ENCODE results near the gene TRIM50. TPM values are rescaled to one million over a fixed set of nuclear protein-coding genes. Genes with fewer than 3 reads are reported as not detected.

The TRIM50 gene
- total and polyA plus RNA-seq, 2 experiments from 2014 or later, result 0.10 TPM; not detected in 1

- Histone ChIP-seq H3K4me1 (ENCODE audit: insufficient read depth) (no peaks in the 10 kb centered on the region), H3K27ac (ENCODE audit: low read depth) (no peak overlapping the region), H4K20me1 (replicated peaks; ENCODE audit: insufficient read depth) (no peaks in the 10 kb centered on the region), H2AFZ (no peak overlapping the region), H3F3A (replicated peaks; ENCODE audit: low read depth) (no peaks in the 10 kb centered on the region), H3K9me2 (ENCODE audit: insufficient read depth) (no peaks in the 10 kb centered on the region), H3K27me3 (ENCODE audit: insufficient read depth) (no peaks in the 10 kb centered on the region), H3K4me3 (no peak overlapping the region), H3K4me2 (no peak overlapping the region), H3K79me2 (replicated peaks; ENCODE audit: insufficient read depth) (no peaks in the 10 kb centered on the region), H3K36me3 (ENCODE audit: insufficient read depth) (no peaks in the 10 kb centered on the region)
- Mint-ChIP-seq H3K9me3 (no peaks in the 10 kb centered on the region), H3K27me3 (ENCODE audit: insufficient read depth, low read depth, poor library complexity) (peaks cover 15% of the 10 kb centered on the region), H3K4me1 (peaks cover 2% of the 10 kb centered on the region; the same call in 1 of the 3 replicates), H3K4me3 (no peak overlapping the region), H3K27ac (no peak overlapping the region), H3K36me3 (ENCODE audit: low read depth) (no peaks in the 10 kb centered on the region)
- no peak for DNase-seq (ENCODE audit: low spot score)
- TF ChIP-seq STAT1 (IDR thresholded peaks at IDR 0.05; ENCODE audit: unreplicated experiment), result no peak
- no peak for TF ChIP-seq REST (IDR thresholded peaks at IDR 0.05; ENCODE audit: unreplicated experiment)
- no peak for TF ChIP-seq ZNF462 (CRISPR knock-in tag; IDR thresholded peaks at IDR 0.05)
- TF ChIP-seq ZNF331 (CRISPR knock-in tag; IDR thresholded peaks at IDR 0.05; ENCODE audit: low read depth), result no peak
- no peak for TF ChIP-seq ZNF114 (CRISPR knock-in tag; IDR thresholded peaks at IDR 0.05)
- TF ChIP-seq JUNB (IDR thresholded peaks at IDR 0.05; ENCODE audit: unreplicated experiment), result no peak
- TF ChIP-seq CTCF (conservative IDR thresholded peaks at IDR 0.05; ENCODE audit: low read depth in 2 of 2), result no peak
- TF ChIP-seq EZH2 (IDR thresholded peaks at IDR 0.05; ENCODE audit: low read depth, unreplicated experiment), result no peak
- TF ChIP-seq ETS1 (IDR thresholded peaks at IDR 0.05), result no peak
- no peak for TF ChIP-seq NANOG (IDR thresholded peaks at IDR 0.05; ENCODE audit: borderline replicate concordance)
- TF ChIP-seq POLR2AphosphoS5 (IDR thresholded peaks at IDR 0.05; ENCODE audit: low read depth), result no peak
- TF ChIP-seq EZH2phosphoT487 (IDR thresholded peaks at IDR 0.05; ENCODE audit: unreplicated experiment), result no peak
- TF ChIP-seq CREB1 (CRISPR knock-in tag; IDR thresholded peaks at IDR 0.05; ENCODE audit: low read depth), result no peak
- no peak for ATAC-seq
Observed at GRCh38 chr7:73366990-73367389, 39.1 kb upstream of the TRIM50 start.

All from GM23338 (cell line).